GM12801 (cell line): Measurements from ENCODE around the gene LRP1.

Experiments
- TF ChIP-seq, protein P1 (sequence below): IDR thresholded peaks from one replicate; pipeline ENCODE4 v1.5.1; 2011; ENCODE audit warnings: control low read depth; ENCODE audit not compliant: insufficient read length; ENCODE audit errors: extremely low read depth

LRP1 gene

DNA sequence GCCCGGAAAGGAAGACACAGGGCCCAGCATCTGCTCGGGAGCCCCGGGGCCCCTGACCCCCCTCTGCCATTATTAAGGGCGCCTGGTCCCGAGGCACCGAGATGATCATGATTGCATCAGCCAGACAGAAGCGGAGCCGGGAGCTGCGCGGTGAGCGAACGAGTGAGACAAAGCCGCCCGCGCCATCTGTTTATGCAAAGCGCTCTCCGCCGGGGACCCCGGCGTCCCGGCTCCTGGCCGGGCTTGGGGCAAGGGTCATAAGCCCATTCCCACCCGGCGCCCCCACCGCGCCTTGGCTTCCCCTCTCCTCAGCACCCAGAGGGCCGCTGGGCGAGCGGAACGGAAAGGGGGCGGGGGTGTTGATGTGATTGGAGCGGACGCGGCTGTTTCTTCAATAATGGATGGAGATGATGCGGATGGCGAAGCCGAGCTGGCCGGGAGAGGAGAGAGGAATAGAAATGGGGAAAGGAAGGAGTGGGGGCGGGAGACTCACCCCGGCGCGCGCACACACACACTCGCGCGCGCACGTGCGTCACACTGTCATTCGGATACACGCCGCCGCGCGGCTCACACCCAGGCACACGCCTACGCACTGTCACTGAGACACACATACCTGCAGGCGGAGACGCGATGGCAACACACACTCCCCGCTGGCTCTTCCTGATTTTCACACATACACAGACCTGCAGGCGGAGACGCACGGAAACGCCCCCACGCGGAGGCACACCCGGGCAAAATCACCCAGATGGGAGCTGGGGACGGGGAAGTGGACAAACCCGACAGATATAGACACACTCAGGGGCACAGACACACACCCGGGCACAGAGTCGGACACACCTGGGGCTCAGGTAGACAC is 112.0 kb downstream of the LRP1 start:
- TF ChIP-seq, protein P1, sequence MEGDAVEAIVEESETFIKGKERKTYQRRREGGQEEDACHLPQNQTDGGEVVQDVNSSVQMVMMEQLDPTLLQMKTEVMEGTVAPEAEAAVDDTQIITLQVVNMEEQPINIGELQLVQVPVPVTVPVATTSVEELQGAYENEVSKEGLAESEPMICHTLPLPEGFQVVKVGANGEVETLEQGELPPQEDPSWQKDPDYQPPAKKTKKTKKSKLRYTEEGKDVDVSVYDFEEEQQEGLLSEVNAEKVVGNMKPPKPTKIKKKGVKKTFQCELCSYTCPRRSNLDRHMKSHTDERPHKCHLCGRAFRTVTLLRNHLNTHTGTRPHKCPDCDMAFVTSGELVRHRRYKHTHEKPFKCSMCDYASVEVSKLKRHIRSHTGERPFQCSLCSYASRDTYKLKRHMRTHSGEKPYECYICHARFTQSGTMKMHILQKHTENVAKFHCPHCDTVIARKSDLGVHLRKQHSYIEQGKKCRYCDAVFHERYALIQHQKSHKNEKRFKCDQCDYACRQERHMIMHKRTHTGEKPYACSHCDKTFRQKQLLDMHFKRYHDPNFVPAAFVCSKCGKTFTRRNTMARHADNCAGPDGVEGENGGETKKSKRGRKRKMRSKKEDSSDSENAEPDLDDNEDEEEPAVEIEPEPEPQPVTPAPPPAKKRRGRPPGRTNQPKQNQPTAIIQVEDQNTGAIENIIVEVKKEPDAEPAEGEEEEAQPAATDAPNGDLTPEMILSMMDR, result no peak

DNA sequence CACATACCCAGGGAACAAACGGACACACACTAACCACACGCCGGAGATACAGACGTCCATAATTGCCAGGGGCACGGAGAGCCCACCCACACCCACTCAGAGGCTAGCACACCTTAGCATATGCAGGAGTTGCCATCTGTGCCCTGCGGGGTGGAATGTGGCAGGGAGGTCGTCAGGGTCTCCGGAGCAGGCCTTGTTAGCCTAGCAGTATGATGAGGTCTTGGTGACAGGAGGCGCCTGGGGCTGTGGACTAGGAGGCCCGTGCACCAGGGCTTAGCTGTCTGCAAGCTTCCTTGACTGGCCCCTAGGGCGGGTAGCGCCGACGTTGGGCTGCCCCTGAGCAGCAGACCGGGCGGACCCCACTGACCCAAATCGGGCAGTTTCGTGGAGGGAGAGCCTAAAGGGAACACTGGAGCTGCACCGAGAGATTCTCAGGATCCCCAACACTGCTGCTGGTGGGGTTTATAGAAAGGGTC is 112.7 kb downstream of the LRP1 start:
- TF ChIP-seq, protein P1, result no peak

DNA sequence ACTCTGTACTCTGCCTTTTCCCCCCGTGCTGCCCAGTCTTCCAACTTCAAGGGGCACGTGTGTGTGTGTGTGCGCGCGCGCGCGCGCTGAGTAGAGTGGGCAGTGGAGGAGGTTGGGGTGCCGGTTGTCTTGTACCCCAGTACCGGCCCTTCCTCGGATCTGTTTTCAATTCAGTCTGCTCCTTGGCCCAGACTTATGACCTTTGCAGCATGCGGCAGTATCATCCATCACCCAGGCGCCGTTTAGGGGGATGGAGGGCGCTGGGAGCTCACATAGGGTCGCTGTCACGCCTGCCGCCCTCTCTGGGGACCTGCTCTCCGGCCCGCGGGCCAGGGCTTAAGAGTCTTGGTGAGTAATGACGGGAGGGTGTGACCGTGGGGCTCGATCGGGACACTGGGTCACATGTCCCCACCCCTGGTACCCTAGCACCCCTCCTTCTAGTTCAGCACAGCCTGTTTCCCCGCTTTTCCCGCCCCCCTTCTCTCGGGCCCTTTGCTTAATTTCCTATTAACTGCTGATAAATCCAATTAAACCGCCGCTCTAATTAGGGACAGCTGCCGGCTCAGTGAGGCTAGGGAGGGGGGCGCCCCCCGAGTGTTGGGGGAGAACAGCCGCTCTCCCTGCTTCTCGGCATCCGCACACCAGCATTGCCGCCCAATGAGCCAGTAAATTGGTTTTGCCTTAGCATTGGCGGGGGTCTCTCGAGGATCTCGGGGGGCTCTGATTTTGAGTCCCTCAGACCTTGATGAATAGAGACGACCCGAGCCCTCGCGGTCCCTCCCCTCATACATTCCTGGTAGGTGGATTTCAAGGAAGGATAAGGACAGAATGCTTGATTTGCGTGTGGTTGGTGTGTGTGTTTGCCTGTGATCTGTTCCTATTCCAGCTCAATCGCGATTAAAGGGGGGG is 113.4 kb downstream of the LRP1 start:
- TF ChIP-seq, protein P1, result no peak

DNA sequence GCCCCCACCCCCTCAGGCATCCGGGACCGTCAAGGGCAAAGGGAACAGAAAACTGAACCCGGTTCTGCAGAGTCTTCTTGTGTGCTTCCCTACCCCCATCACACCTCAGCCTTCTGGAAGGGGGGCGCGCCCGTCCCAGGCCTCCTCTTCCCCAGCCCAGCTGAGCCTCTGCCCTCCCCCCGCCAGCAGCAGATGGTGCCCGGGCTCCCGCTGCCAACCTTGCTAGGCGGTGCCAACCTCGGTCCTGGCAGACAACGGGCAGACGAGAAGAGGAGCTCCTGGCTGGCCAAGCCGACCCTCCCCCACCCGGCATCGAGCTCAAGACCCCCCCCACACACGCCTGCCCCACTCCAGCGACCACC is 114.0 kb downstream of the LRP1 start:
- TF ChIP-seq, protein P1, result no peak

DNA sequence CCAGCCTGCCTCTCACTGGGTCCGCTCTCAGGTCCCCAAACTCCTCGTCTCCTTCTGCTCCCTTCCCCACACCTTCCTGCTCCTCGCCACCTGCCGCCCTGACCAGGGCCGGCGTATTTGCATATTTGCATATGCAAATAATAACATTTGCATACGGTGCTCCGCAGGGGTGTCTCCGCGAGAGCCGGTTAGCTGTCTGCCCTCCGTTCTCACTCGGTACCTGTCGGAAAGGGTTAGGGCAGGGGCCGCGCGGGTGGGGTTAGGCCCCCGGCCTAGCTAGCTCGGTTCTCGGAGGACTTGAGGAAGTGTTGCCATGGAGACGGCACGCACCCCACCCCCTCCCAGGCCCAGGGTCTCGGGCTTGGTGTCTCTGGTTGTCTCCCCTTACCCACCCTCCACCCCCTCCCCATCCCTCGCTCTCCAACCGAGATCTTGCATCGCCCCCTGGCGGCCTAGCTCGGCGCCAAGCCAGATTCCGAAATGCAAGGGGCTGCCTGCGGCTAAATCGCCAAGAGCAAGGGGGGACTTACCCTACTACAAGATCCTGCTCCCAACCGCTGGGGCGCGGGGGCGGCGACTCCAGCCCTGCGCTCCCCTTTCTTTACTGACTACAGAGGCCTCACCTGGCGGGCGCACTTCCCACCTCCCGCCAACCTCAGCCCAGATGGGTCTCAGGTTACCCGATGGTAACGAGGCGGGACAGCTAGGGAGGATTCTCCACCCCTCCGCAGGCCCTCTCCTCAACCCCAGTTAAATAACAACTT is 114.6 kb downstream of the LRP1 start:
- TF ChIP-seq, protein P1, result no peak

DNA sequence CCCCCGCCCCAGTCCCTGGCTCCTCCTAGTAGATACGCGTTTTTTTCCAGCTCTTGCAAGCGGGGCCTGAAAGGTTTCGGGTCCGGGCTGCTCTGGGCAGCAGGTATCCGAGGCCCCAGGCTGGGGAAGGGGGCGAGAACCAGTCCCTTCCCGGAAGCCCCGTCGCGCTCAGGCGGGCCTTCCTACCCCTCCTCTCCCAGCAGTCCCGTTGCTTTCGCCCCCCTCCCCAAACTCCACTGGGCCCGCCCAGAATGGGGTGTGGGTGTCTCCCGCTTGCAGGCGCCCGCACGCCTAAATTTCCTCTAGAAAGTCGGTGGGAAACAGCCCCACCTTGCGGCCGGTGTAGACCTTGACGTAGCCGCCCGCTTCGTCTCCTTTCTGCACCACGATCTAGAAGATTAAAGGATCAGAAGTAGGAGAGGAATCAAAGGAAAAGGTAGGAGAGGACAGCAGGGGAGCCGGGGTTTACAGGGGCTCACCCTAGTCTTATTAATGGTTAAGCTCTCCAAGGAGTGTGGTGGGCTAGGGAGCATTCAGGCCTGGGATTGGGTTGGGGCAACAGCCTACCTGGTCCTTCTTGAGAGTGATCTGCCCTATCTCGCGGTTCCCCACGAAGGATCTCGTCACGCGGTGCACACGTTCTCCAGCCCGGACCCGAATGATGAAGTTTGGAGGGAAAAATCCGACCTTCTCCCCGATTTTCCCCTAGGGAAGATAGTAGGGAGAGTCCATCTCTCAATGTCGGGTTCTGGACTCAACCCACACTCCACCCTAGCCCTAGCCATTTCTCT is 115.4 kb downstream of the LRP1 start:
- TF ChIP-seq, protein P1, result no peak
